ENCODE data around the gene CDH23.
A peak's percentile ranks its signal among the peaks of the same experiment; 100 is the strongest.
"Not testable (repeated sequence)": the region's sequence is repeated elsewhere in the genome, so short reads cannot be mapped to it uniquely, and the experiment has no call there.

CDH23 gene

DNA sequence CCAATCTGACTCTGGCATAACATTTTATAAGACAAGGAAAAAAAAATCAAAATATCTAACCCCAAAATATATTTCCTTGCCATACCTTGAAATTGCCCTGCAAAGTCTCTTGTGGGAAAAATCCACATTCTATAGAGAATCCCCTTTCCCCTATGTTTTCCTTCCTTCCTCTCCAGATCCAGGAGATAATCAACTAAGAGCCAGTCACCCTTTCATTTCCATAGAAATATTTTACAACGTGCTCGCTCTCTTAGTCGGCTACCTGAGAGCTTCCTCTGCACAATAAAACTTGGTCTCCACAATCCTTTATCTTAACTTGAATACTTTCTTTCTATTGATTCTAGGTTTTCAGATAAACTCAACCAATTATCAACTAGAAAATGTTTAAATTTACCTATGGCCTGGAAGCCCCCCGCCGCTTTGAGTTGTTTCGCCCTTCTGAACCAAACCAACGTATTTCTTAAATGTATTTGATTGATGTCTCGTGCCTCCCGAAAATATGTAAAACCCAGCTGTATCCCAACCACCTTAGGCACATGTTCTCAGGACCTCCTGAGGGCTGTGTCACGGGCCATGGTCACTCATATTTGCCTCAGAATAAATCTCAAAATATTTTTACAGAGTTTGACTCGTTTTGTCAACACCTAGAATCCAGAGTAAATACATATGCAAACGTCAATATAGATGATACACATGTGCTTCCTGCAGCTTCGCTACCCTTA lies 453.5 kb downstream of the CDH23 start:
- DNase-seq (ENCODE audit: low read depth, low spot score), result no peak

DNA sequence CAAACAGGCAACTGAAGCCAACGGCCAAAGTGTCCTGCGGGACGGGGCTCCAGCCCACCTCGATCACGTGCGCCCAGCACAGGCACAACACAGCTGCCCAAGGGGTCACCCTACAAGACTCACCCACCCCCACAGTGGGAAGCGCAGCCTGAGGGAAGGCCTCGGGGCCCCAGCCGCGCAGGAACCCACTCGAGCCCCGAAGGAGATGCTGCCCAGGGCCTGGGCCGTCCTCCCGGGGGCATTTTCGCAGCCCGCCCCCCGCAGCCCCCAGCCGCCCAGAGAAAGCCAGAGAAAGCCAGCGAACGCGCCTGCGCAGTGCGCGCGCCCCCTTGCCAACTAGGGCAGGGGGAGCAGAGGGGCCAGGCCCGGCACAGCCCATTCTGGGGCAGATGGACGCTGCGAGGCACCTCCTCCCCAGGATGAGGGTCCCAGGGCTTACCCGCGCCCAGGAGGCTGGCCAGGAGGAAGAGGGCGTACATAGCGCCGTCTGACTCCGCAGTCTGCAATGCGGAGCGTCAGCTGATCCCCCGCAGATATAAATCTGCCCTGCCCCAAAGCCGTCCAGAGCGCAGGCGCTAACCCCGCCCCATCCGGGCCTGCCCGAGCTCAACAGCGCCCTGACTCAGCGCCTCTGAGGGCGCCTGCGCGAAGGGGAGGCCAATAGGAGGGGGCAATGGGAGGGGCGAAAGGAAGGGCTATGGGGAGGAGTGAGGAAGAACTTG lies 454.2 kb downstream of the CDH23 start, which contains the start of gene PSAP:
PSAP (minus strand) TSS at position 509 of the 722 bp plus-strand sequence; CDS start at position 479, 30 bp downstream.
- peak; percentile 95 for DNase-seq (ENCODE audit: low read depth, low spot score)

DNA sequence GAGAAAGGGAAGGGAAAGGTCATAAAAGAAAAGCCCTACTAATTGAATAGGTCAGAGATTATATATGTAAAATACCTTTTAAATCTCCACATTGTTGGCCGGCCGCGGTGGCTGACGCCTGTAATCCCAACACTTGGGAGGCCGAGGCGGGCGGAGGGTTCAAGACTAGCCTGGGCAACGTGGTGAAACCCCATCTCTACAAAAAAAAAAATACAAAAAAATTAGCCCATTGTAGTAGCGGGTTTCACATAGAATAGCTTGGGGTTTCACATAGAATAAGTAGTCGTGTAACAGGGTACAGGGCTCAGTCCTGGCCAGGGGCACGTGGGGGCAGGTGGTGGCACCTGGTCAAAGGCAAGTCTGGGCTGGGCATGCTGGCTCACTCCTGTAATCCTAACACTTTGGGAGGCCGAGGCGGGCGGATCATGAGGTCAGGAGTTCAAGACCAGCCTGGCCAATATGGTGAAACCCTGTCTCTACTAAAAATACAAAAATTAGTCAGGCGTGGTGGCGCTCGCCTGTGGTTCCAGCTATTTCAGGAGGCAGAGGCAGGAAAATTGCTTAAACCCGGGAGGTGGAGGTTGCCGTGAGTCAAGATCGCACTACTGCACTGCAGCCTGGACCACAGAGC lies 454.9 kb downstream of the CDH23 start:
- DNase-seq (ENCODE audit: low read depth, low spot score), result not testable (repeated sequence)

DNA sequence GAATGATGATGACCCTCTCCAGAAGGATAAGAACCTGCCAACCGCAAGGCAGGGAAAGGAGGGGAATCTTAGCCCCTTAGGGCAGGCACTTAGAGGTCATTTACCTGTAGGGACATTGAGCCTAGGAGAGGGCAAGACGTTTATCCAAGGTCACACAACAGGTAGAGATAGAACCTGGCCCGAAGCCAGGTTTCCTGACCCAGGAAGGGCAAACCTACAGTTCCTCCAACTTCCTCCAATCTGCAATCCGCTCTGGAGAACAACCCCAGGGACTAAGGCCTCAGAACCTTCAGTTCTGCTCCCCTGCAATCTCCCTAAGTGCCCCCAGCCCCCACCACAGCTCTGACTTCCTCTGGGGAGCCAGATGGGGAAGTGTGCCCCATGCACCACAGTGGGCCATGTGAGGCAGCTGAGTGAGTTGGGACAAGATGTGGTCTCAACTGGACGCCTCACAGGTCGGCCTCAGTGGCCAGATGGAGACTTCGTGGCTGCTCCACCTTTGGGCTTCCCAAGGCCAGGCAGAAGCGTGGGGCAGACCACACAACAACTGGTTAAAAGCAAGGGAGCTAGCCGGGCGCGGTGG lies 455.7 kb downstream of the CDH23 start:
- DNase-seq (ENCODE audit: low read depth, low spot score), result no peak

DNA sequence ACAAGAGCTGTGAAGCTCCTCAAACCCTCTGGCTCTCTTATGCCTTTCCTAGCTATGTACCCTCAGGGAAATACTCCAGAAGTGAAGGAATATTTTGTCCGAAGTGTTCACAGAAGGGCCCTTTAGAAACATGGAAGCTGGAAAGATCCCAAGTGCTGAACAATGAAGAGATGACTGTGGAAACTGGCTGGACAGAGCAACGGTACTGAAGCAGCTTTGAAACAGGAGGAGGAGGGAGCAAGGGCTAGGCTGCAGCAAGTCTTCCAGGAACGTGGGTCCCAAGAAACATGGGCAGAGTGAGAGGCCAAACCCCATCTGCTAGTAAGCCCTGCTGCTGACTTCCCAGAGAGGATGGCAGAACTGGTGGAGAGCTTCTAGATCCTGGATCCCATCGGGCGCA lies 457.3 kb downstream of the CDH23 start:
- DNase-seq (ENCODE audit: low read depth, low spot score), result no peak

DNA sequence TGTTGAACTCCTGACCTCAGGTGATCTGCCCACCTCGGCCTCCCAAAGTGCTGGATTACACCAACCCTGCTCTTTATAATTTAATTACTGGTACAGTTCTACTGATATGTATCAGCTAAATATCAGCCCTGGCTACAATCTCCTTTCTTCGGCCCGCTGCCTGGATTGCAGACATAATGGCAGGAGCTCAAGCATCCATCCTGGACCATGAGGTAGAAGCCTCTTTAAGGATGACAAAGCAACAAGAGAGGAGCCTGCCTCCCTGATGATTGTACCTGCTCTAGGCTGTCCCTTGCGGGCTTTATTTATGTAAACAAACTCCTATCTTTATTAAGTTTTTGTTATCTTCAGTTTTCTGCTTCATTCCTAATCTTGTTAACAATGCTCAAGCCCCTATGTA lies 459.9 kb downstream of the CDH23 start:
- no peak for DNase-seq (ENCODE audit: low read depth, low spot score)

DNA sequence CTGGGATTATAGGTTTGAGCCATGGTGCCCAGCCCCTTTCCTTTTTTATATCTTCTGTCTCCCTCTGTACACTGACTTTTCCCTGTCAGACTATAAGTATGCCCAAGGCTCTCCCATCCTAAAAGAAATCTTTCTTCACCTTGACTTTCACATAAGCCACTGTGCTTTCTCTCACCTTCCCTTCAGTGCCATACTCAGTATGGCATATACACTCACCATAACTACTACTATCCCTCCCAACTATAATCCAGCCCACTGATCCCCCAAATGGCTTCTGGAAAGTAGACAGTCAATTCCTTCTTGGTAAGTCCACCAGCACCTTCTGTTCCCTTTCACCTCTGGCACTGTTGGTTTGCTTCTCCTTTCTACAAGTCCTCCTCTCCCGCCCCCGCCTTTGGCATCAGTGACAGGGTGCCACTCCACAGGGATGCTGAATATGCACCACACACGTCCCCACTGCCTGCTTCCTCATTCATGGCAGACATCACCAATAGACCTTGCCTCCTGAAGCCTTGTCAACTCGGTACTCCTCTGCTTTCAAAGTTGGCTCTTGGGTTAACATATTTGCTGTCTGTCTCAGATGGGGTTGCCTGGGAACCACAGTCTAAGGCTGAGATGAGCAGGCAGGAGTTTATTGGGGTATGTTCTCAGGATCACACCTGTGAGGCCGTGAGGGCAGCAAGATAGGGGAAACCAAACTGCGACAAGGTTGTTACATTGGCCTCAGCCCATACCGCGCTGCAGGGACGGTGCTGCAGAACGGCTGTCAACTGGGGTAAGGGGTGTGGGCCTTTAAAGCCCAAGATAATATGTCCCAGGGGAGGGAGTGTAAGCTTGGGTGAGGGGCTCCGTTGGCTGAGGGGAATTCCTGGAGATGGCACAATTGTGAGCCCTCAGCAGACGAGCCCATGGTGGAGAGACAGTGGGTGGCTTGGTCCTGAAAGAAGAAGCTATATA lies 461.5 kb downstream of the CDH23 start:
- DNase-seq (ENCODE audit: low read depth, low spot score), result no peak

DNA sequence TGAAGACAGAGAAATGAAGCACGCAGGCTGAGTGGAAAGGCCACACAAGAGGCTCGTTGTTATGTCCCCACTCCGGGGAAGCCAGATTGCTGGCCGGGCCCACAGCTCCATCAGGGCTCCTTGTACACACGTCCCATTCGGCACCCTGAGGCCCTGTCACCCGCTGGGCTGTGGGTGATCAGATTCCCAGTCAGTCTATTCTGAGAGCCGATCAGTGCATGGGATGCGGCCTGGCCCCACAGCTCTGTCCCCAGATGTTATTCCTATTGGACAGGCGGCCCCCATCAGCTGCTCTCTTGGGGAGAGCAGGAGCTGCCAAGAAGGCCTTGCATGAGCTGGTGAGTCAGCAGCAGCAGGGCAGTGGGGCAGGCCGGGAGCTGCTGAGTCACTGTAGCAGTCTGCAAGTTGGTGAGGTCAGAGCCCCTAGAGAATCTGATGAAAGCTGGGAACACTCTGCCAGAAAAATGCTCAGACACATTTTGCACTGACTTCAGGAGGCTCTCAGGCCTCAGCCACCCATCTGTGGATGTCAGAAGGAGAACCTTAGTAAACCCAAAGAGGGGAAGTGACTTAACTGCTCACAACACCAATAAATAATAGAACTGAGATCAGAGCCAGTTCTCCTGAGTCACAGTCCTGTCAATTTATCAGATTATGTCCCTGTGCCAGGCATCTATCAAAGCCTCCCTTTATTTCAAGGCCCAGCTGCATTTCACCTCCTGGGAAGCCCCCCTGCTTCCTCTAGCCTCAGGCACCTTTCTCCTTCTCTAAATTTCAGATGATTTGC lies 463.7 kb downstream of the CDH23 start:
- no peak for DNase-seq (ENCODE audit: low read depth, low spot score)

DNA sequence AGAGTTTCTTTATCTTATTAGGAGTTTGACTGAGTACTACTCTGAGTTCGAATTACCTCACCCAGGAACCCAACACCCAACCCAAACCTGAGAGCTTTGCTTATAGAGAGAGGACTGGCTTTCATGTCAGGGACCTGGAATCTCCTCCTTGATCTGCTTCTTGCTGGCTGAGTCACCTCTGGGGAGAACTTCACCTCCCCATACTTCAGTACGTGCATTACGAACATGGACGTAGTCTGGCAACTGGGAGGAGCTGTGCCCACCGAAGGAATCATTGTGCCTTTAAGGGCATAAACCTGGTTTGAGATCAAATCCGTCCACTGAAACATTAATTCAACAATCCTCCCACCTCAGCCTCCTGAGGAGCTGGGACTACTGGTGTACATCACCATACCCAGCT lies 466.5 kb downstream of the CDH23 start:
- no peak for DNase-seq (ENCODE audit: low read depth, low spot score)

DNA sequence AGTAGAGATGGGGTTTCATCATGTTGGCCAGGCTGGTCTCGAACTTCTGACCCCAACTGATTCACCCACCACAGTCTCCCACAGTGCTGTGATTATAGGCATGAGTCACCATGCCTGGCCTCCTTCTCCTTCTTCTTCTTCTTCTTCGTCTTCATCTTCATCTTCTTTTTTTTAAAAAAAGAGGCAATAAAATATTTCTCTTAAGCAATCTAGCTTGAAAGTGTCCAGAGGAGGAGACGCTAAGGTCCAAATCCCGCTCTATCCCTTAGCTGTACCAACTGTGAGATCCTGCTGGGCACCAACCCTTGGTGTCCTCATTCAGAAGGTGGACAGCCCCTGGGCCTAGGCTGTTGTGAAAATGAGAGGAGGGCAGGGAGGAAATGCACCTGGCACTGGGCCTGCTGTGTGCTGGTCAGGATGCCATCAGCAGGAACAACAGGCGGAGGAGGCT lies 468.2 kb downstream of the CDH23 start:
- no peak for DNase-seq (ENCODE audit: low read depth, low spot score)
